Astrocyte of the spinal cord (primary cell): ENCODE results near the gene FCHSD2.

Experiments used
- DNase-seq: peaks from one replicate; pipeline ENCODE4 v3.0.0; 2011; ENCODE audit warnings: low read depth, low spot score
- H3K4me3 ChIP-seq: 2 replicates; pipeline ENCODE4 v1.5.1; 2011; ENCODE audit warnings: low read depth, mild to moderate bottlenecking, low read length, moderate library complexity
- in situ Hi-C: cut with HindIII; loops from 2 replicates; pipeline ENCODE4 v1.10.0; 2017; ENCODE audit warnings: low sequenced_read_pairs
- TF ChIP-seq, protein P1 (sequence below): IDR thresholded peaks from 2 replicates; pipeline ENCODE4 v1.5.1; 2012; ENCODE audit warnings: low read depth, mild to moderate bottlenecking, low read length, inconsistent platforms

The FCHSD2 gene

DNA sequence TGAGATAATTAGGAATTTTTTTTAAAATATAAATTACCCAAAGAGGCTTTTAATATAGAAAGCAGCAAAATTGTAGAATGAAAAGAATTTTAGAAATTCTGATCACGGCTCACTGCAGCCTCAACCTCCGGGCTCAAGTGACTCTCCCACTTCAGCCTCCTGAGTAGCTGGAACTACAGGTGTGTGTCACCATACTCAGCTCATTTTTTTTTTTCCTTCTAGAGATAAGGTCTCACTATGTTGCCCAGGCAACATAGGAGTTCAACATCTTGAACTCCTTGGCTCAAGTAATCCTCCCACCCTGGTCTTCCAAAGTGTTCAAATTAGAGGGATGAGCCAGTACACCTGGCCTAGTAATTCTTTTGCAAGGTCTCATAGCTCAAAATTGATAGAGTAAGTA, 251.2 kb downstream of the FCHSD2 start:
- in situ Hi-C loops = no loop called here
- DNase-seq = no peak
- no peak overlapping the region for H3K4me3 ChIP-seq
- TF ChIP-seq, protein P1, sequence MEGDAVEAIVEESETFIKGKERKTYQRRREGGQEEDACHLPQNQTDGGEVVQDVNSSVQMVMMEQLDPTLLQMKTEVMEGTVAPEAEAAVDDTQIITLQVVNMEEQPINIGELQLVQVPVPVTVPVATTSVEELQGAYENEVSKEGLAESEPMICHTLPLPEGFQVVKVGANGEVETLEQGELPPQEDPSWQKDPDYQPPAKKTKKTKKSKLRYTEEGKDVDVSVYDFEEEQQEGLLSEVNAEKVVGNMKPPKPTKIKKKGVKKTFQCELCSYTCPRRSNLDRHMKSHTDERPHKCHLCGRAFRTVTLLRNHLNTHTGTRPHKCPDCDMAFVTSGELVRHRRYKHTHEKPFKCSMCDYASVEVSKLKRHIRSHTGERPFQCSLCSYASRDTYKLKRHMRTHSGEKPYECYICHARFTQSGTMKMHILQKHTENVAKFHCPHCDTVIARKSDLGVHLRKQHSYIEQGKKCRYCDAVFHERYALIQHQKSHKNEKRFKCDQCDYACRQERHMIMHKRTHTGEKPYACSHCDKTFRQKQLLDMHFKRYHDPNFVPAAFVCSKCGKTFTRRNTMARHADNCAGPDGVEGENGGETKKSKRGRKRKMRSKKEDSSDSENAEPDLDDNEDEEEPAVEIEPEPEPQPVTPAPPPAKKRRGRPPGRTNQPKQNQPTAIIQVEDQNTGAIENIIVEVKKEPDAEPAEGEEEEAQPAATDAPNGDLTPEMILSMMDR = no peak

DNA sequence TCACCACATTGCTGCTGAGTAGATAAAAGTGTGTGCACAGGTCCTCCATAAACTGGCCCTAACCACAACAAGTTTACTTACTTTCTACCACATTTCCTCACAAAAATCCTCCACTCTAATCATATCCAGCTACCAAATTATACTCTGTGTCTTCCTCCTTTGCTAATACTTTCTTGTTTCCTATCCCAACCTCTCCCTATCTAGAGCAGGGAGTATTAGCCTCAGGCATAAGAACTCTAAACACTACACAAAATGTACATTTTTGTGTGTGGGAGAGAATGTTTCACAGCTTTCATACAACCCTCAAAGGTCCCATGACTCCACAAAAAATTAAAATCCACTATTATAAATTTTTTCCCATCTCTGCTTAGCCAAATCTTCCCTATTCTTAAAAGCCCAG, 255.5 kb downstream of the FCHSD2 start:
- no peak for DNase-seq
- TF ChIP-seq, protein P1 = no peak
- no peak overlapping the region for H3K4me3 ChIP-seq
- in situ Hi-C loops = no loop called here

GRCh38 chr11:72885749-72886609, 256.1 kb downstream of the FCHSD2 start:
- no peak overlapping the region for H3K4me3 ChIP-seq
- DNase-seq = no peak
- in situ Hi-C loops = no loop called here
- TF ChIP-seq, protein P1 = no peak

GRCh38 chr11:72876147-72876546, 266.0 kb downstream of the FCHSD2 start:
- in situ Hi-C loops = no loop called here
- TF ChIP-seq, protein P1 = no peak
- H3K4me3 ChIP-seq = no peak overlapping the region
- no peak for DNase-seq

GRCh38 chr11:72875736-72876135, 266.4 kb downstream of the FCHSD2 start:
- TF ChIP-seq, protein P1 = no peak
- H3K4me3 ChIP-seq = no peak overlapping the region
- DNase-seq = no peak
- in situ Hi-C loops = no loop called here

DNA sequence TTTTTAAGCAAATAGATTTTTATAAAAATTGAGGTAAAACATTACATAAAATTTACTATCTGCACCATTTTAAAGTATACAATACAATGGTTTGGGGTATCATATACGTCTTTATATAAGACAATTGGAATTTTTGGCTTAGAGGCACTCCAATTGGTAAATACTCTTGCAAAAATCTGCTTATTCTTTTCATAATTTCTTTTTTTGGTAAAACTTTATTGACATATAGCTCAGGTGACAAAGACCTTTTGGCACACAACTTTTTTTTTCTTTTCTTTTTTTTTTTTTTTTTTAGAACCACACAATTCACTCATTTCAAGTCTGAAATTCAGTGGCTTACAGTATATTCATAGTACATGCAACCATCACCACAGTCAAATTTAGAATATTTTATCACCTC, 270.1 kb downstream of the FCHSD2 start:
- no peak for DNase-seq
- H3K4me3 ChIP-seq = no peak overlapping the region
- TF ChIP-seq, protein P1 = no peak
- in situ Hi-C loops = no loop called here
